BLaER1 treated with 17β-estradiol and CSF1 and Interleukin-3, amounts not matched to agents 10 nM and 100 nM (cell line): ENCODE measurements around the gene DNM3.
"Not testable (repeated sequence)": the region's sequence is repeated elsewhere in the genome, so short reads cannot be mapped to it uniquely, and the experiment has no call there.

ENCODE experiments used
- H3K27ac ChIP-seq, 11 experiments: shearing (Covaris generic); formaldehyde crosslinking; 2 replicates each; pipeline ENCODE4 v1.8.1; 2022
- H3K27me3 ChIP-seq, 11 experiments: shearing (Covaris generic); formaldehyde crosslinking; 2 replicates each; pipeline ENCODE4 v1.8.1; 2022
- H3K36me3 ChIP-seq, 11 experiments: shearing (Covaris generic); formaldehyde crosslinking; 2 replicates each; pipeline ENCODE4 v1.8.1; 2022
- H3K4me1 ChIP-seq, 10 experiments: shearing (Covaris generic); formaldehyde crosslinking; 2 replicates each; pipeline ENCODE4 v1.8.1; 2022
- H3K4me2 ChIP-seq, 11 experiments: shearing (Covaris generic); formaldehyde crosslinking; 2 replicates each; pipeline ENCODE4 v1.8.1; 2022
- H3K4me3 ChIP-seq, 10 experiments: shearing (Covaris generic); formaldehyde crosslinking; 2 replicates each; pipeline ENCODE4 v1.8.1; 2022
- H3K9ac ChIP-seq, 11 experiments: shearing (Covaris generic); formaldehyde crosslinking; 2 replicates each; pipeline ENCODE4 v1.8.1; 2022
- H3K9me3 ChIP-seq, 11 experiments: shearing (Covaris generic); formaldehyde crosslinking; replicated peaks in 1 of 11; 2 replicates each; pipeline ENCODE4 v1.8.1; 2022
- H4K20me1 ChIP-seq, 11 experiments: shearing (Covaris generic); formaldehyde crosslinking; 2 replicates each; pipeline ENCODE4 v1.8.1; 2022
- Cebpa-rat ChIP-seq, 11 experiments: shearing (Covaris generic); IDR thresholded peaks; 2 replicates each; pipeline ENCODE4 v1.8.1; 2022

DNM3 gene

DNA sequence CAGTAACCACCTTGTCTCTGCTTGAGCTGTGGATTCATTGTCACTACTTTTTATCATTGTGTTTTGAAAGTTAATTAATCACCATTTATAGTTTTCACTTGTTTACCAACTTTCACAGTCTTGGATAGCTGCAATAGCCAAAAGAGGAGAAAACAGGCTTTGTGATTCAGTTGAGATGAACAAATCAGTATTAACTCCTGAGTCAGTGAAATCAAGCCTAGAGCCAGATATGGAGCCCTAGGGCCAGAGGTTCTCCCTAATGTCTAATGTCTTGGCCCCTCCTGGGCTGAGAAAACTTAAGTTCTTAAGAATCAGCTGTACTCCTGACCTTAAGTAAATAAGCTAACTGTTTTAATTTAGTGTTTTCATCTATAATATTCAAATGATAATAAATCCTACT, 228.8 kb downstream of the DNM3 start:
- Histone ChIP-seq H3K4me2 (no peak overlapping the region), H3K27ac (no peak overlapping the region), H3K9me3 (no peaks in the 10 kb centered on the region), H3K27me3 (no peaks in the 10 kb centered on the region), H3K36me3 (no peaks in the 10 kb centered on the region), H3K9ac (no peak overlapping the region), H3K4me3 (no peak overlapping the region), H4K20me1 (no peaks in the 10 kb centered on the region), H3K4me1 (no peaks in the 10 kb centered on the region)
- no peak for TF ChIP-seq Cebpa-rat (IDR thresholded peaks at IDR 0.05)

DNA sequence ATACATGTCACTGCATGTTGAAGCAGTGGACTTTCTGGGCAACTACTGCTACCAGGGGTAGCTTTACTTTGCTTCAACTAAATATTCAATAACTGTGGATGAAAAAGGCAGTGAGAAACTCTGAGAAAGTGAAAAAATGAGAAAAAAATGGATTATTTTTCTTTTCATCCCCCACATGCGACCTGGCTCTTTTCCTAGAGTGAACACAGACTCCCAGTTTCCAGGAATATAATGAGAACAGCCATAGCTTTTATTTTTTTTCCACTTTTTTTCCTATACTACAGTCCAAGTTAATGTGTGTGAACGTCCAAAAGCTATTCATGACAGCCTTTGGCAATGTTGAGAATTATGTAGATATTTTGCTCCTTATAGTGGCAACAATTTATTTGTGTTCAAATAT, 230.4 kb downstream of the DNM3 start:
- Histone ChIP-seq H3K27me3 (no peaks in the 10 kb centered on the region), H3K4me1 (no peaks in the 10 kb centered on the region), H3K4me2 (no peak overlapping the region), H3K27ac (no peak overlapping the region), H4K20me1 (no peaks in the 10 kb centered on the region), H3K9me3 (no peaks in the 10 kb centered on the region), H3K9ac (no peak overlapping the region), H3K4me3 (no peak overlapping the region), H3K36me3 (no peaks in the 10 kb centered on the region)
- TF ChIP-seq Cebpa-rat (IDR thresholded peaks at IDR 0.05) = no peak

- H3K27me3 ChIP-seq, H3K27ac ChIP-seq, H3K36me3 ChIP-seq, H3K4me2 ChIP-seq, H3K9ac ChIP-seq, H3K9me3 ChIP-seq, H3K4me3 ChIP-seq, H3K4me1 ChIP-seq, H4K20me1 ChIP-seq: not testable (repeated sequence)
These were observed 238.6 kb downstream of the DNM3 start for GRCh38 chr1:172079859-172080258.

DNA sequence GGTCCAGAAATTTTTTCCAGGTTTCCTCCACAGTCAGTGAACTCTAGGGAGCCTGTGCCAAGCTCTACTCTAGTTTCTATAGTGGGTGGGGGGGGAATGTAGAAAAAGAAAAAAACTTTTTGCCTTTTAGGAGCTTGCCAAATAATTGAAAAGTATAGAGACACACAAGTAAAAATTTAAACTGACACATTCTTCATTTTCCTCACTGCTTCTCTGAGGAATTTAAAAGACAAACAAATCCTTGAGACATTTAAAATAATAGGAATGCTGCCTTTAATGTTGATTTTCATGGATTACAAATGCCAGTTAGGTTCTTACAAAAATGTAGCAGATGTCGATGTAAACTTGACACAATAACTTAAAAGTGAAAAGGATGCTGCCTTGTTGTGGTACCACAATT, 241.9 kb downstream of the DNM3 start:
- Histone ChIP-seq H3K27ac (no peak overlapping the region), H3K36me3 (no peaks in the 10 kb centered on the region), H3K9me3 (no peaks in the 10 kb centered on the region), H3K9ac (no peak overlapping the region), H3K27me3 (no peaks in the 10 kb centered on the region), H3K4me3 (no peak overlapping the region), H3K4me1 (no peaks in the 10 kb centered on the region), H4K20me1 (no peaks in the 10 kb centered on the region), H3K4me2 (no peak overlapping the region)
- no peak for TF ChIP-seq Cebpa-rat (IDR thresholded peaks at IDR 0.05)

DNA sequence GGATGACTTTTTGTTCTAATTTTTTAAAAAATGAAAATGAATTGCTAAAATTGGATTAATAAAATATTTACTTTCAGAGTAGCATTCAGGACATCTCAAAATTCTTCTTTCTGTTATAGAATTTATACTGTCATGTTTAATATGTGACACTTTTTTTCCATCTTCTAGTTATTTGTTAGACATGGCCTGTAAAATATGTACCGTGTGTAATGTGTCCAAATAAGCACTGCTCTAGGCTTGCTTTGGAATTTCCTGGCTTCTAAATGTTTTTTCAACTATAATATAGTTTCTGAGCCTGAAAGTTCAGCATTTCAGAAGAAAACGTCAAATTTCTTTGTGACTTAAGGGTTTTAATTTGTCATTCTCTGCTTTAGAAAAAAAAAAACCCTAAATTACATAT, 243.6 kb downstream of the DNM3 start:
- H4K20me1 ChIP-seq = no peaks in the 10 kb centered on the region
- H3K27ac ChIP-seq = no peak overlapping the region
- H3K9ac ChIP-seq = no peak overlapping the region
- H3K4me1 ChIP-seq = no peaks in the 10 kb centered on the region
- H3K4me2 ChIP-seq = no peak overlapping the region
- no peak overlapping the region for H3K4me3 ChIP-seq
- H3K9me3 ChIP-seq = no peaks in the 10 kb centered on the region
- H3K36me3 ChIP-seq = no peaks in the 10 kb centered on the region
- TF ChIP-seq Cebpa-rat (IDR thresholded peaks at IDR 0.05) = no peak
- H3K27me3 ChIP-seq = no peaks in the 10 kb centered on the region

- H3K4me2 ChIP-seq = no peak overlapping the region
- no peaks in the 10 kb centered on the region for H4K20me1 ChIP-seq
- no peaks in the 10 kb centered on the region for H3K36me3 ChIP-seq
- no peaks in the 10 kb centered on the region for H3K27me3 ChIP-seq
- no peaks in the 10 kb centered on the region for H3K4me1 ChIP-seq
- no peak overlapping the region for H3K9ac ChIP-seq
- TF ChIP-seq Cebpa-rat (IDR thresholded peaks at IDR 0.05) = no peak
- no peak overlapping the region for H3K27ac ChIP-seq
- H3K4me3 ChIP-seq = no peak overlapping the region
- H3K9me3 ChIP-seq = no peaks in the 10 kb centered on the region
These were observed 244.0 kb downstream of the DNM3 start for GRCh38 chr1:172085317-172085716.

DNA sequence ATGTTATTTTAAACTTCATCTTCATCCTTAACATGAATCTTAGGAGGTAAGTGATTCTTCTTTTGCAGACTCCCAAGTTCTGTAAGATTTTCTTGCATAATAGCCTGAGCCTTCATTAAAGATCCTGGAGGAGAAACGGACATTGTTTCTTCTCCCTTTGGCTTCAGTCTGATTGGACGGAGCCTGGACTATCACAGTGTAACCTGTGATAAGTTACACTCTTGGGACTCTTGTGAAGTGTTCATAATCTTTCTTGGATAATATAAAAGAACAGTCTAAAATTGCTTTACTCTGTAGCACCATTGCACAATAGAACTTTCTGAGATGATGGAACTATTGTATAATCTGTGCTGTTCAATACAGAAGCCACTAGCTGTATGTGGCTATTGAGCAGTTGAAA, 244.8 kb downstream of the DNM3 start:
- no peaks in the 10 kb centered on the region for H4K20me1 ChIP-seq
- H3K4me1 ChIP-seq = no peaks in the 10 kb centered on the region
- H3K27ac ChIP-seq = no peak overlapping the region
- TF ChIP-seq Cebpa-rat (IDR thresholded peaks at IDR 0.05) = no peak
- no peaks in the 10 kb centered on the region for H3K27me3 ChIP-seq
- no peak overlapping the region for H3K4me3 ChIP-seq
- H3K9ac ChIP-seq = no peak overlapping the region
- no peaks in the 10 kb centered on the region for H3K36me3 ChIP-seq
- H3K9me3 ChIP-seq = no peaks in the 10 kb centered on the region
- H3K4me2 ChIP-seq = no peak overlapping the region

DNA sequence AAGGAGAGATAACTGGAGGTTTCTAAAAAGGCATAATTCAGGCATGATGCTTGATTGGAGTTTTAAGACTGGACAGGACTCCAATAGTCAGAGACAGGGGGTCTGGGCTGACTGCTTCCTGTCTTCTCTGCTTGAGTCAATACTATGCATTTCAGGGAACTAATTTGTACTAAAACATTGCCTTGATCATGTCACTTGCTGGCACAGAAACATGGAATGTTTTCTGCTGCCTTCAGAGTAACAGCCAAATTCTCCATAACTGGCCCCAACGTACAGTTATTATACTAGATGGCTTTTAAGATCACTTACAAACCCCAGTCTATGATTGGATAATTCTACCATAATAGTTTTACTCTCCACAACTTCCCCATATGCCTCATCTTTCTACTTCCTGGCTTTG, 247.0 kb downstream of the DNM3 start:
- Histone ChIP-seq H3K4me3 (no peak overlapping the region), H3K27ac (no peak overlapping the region), H3K4me1 (no peaks in the 10 kb centered on the region), H3K9me3 (no peaks in the 10 kb centered on the region), H3K36me3 (no peaks in the 10 kb centered on the region), H3K4me2 (no peak overlapping the region), H3K27me3 (no peaks in the 10 kb centered on the region), H3K9ac (no peak overlapping the region), H4K20me1 (no peaks in the 10 kb centered on the region)
- TF ChIP-seq Cebpa-rat (IDR thresholded peaks at IDR 0.05) = no peak

DNA sequence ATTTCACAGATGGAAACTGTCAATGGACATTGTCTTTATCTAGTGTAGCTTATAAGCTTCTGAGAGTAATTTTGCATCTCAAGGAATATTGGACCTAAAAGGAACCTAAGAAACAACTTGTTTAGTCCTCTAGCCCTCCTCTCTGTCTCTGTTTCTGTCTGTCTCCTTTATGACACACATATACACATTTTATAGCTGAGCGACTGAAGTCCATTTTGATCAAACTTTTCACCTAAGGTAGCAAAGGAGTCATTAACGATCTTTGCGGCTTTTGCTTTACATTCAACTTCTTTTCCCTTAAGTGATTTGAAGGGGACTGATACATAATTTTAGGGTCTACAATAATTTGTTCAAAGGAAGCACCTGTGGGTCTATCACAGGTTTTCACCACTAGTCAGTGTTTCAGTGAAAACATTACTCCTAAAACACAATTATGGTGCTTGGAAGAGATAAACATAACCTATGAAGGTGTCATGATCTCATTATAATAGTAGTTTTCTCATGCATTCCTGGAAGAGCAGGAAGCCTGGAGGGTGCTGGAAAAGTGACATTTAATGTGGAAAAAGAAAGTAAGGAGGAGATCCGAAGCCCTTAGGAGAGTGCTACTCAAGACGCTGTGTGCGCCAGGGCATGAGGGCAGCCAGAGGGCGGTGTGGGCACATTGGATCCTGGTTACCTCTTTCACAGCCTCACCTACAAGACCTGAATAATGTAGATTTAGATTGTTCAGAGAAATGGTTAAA, 248.6 kb downstream of the DNM3 start:
- TF ChIP-seq Cebpa-rat (IDR thresholded peaks at IDR 0.05) = no peak
- Histone ChIP-seq H3K4me1 (no peaks in the 10 kb centered on the region), H3K9ac (no peak overlapping the region), H3K4me2 (no peak overlapping the region), H3K27me3 (no peaks in the 10 kb centered on the region), H3K27ac (no peak overlapping the region), H3K9me3 (no peaks in the 10 kb centered on the region), H4K20me1 (no peaks in the 10 kb centered on the region), H3K36me3 (no peaks in the 10 kb centered on the region), H3K4me3 (no peak overlapping the region)

- H3K27ac ChIP-seq = no peak overlapping the region
- H3K27me3 ChIP-seq = no peaks in the 10 kb centered on the region
- no peaks in the 10 kb centered on the region for H3K36me3 ChIP-seq
- no peak overlapping the region for H3K9ac ChIP-seq
- no peak for TF ChIP-seq Cebpa-rat (IDR thresholded peaks at IDR 0.05)
- H4K20me1 ChIP-seq = no peaks in the 10 kb centered on the region
- H3K4me1 ChIP-seq = peaks cover 0 to under 1% (median 0%) of the 10 kb centered on the region in 10 experiments; a peak in 1 of 20 replicates
- no peaks in the 10 kb centered on the region for H3K9me3 ChIP-seq
- no peak overlapping the region for H3K4me2 ChIP-seq
- H3K4me3 ChIP-seq = no peak overlapping the region
These were observed 249.2 kb downstream of the DNM3 start for GRCh38 chr1:172090511-172090817.
